Measurements from ENCODE around the gene TRIM72.

- TF ChIP-seq POLR2AphosphoS5 (IDR thresholded peaks at IDR 0.05; ENCODE audit: borderline replicate concordance, low read depth, low read length), result no peak; the same call in 1 of the 2 replicates
- no peak for TF ChIP-seq EZH2 (IDR thresholded peaks at IDR 0.05)
Observed at GRCh38 chr16:31188450-31189411, 25.2 kb upstream of the TRIM72 start.
